Sigmoid colon (tissue), 4 donors: ENCODE data around the gene FNDC3A.

ENCODE experiments used
- POLR2AphosphoS5 ChIP-seq, 4 donors: sonication (generic); formaldehyde crosslinking; IDR thresholded peaks; one replicate each; pipeline ENCODE4 v1.6.1; 2017; ENCODE audit warnings: antibody characterized with exemption in 4 of 4
- TF ChIP-seq, protein P1 (sequence below), 4 experiments: fragments of 450-650 bp in 3 of 4; fragments of 200-600 bp in 1 of 4; IDR thresholded peaks; one replicate each; pipeline ENCODE4 v1.5.1; 2016 to 2019; ENCODE audit warnings: antibody characterized with exemption in 4 of 4, mild to moderate bottlenecking in 3 of 4, moderate library complexity in 2 of 4

- TF ChIP-seq, protein P1, sequence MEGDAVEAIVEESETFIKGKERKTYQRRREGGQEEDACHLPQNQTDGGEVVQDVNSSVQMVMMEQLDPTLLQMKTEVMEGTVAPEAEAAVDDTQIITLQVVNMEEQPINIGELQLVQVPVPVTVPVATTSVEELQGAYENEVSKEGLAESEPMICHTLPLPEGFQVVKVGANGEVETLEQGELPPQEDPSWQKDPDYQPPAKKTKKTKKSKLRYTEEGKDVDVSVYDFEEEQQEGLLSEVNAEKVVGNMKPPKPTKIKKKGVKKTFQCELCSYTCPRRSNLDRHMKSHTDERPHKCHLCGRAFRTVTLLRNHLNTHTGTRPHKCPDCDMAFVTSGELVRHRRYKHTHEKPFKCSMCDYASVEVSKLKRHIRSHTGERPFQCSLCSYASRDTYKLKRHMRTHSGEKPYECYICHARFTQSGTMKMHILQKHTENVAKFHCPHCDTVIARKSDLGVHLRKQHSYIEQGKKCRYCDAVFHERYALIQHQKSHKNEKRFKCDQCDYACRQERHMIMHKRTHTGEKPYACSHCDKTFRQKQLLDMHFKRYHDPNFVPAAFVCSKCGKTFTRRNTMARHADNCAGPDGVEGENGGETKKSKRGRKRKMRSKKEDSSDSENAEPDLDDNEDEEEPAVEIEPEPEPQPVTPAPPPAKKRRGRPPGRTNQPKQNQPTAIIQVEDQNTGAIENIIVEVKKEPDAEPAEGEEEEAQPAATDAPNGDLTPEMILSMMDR (IDR thresholded peaks at IDR 0.05): no peak
- no peak for TF ChIP-seq POLR2AphosphoS5 (IDR thresholded peaks at IDR 0.05)
Measured at GRCh38 chr13:49213997-49214916, 238.5 kb downstream of the FNDC3A start.
